NCI-H2227 treated with DMSO at 0.1 percent for 48 hours (cell line): ENCODE measurements around the gene SPATA6L.

Source experiments
- DNase-seq: peaks from one replicate; lab custom pipeline; 2025; lab: John Stamatoyannopoulos, UW

SPATA6L gene, protein sequence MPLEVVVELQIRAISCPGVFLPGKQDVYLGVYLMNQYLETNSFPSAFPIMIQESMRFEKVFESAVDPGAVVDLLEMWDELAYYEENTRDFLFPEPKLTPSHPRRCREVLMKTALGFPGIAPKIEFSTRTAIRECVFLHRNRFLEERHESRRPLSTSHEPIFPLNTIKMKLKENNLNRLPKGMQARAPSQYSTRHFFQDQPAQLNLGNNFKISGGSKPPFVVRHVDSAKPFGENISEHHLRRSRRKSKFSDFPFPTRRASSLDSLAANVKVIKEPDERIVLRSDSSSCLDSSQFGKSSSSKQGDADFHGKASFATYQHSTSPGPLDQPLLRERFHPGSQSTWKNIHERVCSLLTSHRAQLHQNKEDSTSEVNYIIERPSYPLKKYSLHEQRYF

DNA sequence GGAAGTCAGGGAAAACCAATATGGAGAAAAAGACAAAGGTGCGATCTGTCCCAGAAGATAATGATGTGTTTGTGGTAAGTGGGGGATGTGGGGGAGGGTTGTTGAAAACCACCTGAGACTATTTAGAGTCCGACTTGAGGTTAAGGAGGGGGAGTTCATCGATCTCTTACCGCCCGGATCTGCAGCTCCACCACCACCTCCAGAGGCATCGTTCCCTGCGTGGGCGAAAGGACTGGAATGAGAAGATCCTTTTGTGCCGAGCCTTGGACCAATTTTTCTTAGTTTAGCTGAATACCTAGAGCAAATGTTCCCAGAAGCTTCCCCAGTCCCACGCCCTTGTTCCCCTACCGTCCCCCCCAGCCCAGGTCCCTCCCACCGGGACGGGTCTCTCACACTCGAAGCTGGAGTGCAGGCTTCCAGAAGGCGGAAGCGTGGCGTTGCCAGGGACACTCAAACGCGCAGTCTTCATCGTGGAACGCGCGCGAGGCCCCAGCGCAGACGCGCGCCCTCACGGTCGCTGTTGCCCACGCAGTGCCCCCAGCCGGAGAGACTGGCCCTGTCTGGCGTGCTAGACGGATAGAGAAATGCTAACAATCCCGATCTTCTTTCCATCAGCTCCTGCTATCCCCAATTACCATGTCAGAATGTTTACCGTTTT, at the start of gene SPATA6L:
SPATA6L (minus strand) TSS at position 439 of the 658 bp plus-strand sequence; CDS start at position 209, 230 bp downstream.
- peak; percentile 53 for DNase-seq

DNA sequence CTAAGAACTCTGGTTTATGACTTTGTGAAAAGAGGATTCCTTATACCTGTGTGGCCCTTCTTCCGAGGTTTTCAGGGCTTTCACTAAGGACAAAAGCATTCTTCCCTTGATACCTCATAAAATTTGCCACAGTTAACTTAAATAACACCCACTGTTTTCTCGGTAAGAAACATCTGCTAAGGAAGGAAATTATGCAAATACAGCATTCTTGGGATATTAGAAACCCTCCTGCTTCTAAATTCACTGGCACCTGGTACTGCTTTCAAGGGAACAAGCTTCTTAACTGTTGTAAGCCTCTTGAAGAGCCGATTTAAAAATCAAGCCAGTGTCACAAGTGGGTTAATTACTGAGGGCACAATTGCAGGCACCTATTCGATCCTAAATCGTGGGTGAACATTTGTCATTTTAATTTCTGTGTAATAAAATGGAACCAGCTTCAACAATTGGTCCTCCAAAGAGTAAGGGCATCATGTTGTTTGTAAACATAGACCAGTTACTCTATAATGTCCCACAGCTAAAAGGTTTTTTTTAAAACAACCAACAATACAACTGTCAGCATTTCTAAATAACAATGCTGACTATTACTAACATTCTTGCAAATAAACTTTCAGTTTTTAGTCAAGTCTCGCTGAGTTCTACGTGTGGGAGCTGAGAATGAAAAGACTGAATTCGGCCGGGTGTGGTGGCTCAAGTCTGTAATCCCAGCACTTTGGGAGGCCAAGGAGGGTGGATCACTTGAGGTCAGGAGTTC, 48.2 kb upstream of the SPATA6L start:
- DNase-seq: no peak

GRCh38 chr9:4713849-4714248, 47.6 kb upstream of the SPATA6L start:
- no peak for DNase-seq

DNA sequence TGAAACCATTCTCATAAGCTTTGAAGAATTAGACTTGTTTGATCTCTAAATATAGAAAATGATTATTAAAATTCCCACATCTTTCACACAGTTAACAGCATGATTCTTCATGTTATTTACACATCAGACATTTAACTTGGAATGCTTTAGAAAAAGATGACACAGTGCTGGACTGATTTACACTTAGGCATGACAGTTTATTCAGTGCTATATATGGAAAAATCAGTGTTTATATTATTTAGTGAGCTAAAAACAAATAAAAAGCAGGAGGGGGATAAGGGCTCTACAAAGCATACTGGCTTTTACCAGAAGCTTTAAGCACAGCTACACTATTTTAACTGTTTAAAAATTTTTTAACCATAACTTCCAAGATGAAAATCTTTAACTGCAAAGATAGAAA, 43.1 kb upstream of the SPATA6L start:
- DNase-seq: no peak

DNA sequence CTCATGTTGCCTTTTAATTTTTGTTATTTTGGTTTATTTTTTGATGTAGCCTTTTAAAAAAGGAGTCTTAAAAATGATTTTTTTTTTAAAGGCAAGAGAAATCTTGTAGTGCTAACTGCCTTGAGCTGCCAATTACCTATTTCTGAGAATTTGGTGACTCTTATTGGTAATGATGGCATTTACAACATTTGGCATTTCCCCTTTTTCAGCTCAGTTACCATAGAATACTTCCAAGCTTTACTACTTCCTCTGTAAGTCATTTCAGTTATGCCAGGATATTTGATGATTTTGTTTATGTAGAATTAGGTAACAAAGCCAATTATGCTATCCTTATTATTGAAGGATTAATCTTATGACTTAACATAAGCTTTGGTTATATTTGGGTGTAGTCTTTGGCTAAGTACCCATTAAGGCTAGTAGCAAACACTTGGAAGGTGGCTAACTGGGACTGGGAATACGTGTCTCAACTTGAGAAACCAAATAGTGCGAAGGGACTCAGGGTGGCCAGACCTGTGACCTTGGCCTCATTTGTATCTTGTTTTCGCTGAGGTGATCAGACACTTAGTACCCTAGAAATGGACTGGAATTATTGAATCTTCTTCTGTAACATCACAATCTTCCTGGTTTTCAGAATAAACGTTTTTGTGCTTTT, 40.8 kb upstream of the SPATA6L start:
- no peak for DNase-seq

DNA sequence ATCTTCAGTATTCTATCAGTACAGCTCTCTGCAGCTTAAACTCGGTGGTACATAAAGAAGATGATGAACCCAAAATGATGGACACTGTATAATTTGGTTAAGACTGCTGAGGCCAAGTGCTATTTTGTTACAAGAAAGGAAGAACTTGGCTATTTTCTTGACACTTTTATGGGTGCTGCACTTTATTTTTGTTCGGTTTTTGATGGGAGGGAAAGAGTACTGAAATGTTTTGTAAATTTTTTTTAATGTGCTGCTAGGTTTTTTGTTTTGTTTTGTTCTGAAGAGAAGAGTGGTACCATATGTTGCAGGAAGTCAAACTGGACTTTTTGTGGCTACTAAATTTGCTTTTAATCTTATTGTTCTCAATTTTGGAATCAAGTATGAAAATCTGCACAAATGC, 39.7 kb upstream of the SPATA6L start:
- no peak for DNase-seq

DNA sequence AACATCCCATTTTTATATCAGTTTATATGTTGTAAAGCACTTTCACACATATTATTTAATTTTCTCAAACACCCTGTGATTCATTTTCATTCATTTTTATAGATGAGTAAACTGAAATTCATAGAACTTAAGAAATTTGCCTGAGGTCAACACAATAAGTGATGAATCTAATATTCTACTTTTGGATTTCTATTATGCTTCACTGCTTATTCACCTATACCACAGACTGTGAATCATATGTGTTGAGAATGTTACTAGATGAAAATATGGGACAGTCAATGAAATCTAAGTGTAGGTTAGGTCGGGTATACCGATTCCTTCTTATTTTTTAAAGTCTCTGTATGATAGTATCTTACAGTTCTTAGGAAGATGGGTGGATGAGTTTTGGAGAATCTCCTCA, 37.8 kb upstream of the SPATA6L start:
- no peak for DNase-seq

DNA sequence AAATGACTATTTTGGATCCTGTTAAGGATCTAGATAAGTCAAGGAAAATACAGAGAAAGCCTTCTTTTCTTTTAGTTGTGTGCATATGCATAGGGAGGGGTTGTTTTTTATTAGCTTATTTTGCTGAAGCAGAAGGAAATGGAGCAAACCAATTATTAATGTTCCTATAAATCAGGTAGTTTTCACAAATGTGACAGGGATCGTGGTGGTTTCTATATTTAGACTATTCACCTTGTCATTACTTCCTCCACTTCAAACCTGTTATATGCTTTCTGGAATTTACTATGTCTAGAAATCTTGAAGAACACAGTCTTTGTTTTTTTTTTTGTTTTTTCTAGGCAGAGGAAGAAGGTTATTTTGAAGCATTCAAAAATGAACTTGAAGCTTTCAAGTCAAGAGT, 35.2 kb upstream of the SPATA6L start:
- DNase-seq: no peak

GRCh38 chr9:4700932-4701331, 34.7 kb upstream of the SPATA6L start:
- DNase-seq: no peak

DNA sequence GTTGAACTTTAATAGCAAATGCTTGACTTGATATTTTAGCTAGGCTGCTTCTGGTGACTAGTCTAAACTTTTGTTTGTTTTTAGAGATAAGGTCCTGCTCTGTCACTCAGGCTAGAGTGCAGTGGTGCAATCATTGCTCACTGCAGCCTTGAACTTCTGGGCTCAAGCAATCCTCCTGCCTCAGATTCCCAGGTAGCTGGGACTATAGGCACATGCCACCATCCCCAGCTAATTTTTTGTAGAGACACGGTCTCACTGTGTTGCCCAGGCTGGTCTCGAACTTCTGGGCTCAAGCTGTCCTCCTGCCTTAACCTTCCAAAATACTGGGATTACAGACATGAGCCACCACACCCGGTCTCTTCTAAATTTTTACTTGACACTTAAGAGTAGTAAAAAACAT, 33.8 kb upstream of the SPATA6L start:
- no peak for DNase-seq

DNA sequence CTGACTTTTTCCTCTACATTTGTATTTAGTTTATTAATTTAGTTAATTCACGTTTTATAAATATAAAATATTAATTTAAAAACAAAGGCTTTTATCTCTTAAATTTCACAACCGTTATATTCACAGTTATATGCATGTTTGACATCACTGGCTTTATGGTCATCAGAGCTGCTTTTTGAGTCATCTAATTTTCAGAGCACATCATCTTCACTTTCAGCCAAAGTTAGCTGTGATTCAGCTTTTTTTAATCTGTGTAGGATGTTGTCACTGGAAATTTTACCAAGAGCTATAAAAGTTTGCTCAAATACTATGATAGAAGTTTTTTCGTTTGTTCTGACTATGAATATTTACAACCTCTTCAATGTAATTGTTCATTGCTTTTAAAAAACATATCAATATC, 25.5 kb upstream of the SPATA6L start:
- no peak for DNase-seq

DNA sequence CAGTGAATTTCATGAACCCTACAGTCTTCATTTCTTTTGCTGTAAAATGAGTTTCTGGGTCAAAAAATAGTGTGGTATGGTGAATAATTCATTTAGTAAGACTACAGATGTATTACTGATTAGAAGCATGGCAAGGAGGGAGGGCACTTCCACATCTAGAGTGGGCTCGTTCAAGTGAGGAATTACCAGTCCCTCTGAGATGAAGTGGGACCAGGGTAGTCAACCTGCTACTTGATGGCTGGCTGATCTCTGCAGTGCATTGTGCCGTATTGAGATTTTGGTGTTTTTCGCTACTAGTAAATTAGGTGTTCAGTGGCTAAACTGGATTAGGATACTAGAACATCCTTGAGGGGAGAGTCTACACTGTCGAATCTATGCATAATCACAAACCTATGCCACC, 23.9 kb upstream of the SPATA6L start:
- no peak for DNase-seq

- no peak for DNase-seq
Observed at GRCh38 chr9:4689687-4690104, 23.4 kb upstream of the SPATA6L start.

DNA sequence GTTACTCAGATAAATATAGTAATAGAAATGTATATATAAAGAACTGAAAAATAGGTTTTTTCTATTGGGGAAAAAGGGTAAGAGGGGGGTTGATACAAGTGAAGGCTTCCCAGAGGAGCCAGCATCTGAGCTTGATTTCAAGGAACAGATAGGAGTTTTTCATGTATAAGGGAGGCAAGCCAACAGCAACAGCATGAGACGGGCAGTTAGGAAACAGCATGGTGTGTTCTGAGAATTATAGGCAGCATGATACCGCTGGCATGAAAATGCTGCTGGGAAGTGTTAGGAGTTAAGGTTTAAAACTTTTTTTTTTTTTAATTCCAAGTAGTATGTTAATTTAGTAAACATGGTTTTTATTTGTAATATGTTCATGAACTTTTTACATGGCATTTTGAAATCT, 22.7 kb upstream of the SPATA6L start:
- no peak for DNase-seq

- DNase-seq: no peak
Observed at GRCh38 chr9:4686584-4686983, 20.3 kb upstream of the SPATA6L start.

- DNase-seq: no peak
Observed at GRCh38 chr9:4686112-4686511, 19.8 kb upstream of the SPATA6L start.

- no peak for DNase-seq
Observed at GRCh38 chr9:4684820-4685219, 18.5 kb upstream of the SPATA6L start.

- DNase-seq: no peak
Observed at GRCh38 chr9:4680750-4681149, 14.5 kb upstream of the SPATA6L start.

DNA sequence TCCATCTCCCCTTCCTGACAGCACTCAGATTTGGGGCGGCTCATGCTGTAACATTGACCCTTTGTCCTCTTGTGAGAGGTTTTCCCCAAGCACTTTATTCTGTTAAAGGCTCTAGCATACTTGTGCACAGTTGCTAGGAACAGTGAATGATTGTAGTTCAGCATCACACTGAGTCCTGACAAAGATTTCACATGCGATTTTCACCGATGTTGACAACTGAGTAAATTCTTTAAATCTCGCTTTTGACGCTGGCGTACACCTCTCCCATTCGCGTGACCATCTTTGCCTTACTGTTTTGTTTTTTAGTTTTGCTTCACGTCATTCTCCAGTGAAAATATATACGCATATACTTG, 13.9 kb upstream of the SPATA6L start:
- no peak for DNase-seq

DNA sequence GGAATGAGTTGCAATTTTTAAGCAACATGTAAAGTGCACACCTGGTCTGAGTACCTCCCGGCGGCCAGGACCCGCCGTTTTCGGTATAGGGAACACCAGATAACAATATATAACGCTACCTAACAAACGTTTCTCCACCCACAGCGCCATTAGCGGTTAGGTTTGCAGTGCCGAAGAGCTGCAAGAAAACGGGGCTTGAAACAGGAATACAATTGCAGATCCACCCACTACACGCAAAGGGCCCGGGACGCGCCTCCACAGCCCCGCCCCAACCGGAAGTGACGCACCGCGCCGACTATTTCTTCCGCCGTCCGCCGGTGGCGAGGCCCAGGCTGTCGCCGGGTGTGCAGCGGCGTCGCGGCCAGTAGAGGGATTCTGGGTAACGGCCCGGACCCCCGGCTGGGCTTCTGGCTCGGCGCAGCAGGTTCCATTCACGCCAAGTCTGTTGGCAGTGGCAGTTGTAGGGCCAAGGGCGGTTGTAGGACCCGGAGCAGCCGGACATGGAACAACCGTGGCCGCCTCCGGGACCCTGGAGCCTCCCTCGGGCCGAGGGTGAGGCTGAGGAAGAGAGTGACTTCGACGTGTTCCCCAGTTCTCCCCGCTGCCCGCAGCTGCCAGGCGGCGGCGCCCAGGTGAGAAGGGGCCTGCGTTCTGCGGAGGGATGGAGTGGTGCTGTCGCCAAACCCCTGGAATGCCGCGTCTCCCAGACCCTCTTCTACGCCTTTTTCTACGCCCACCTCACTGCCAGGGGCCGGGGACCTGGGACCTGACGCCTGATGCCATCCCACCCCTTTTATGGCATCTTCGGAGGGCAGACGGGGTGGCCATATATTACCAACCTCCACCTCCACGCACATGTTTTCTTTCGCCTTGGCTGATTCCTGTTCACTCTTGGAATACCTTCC, 13.2 kb upstream of the SPATA6L start, which contains the start of gene CDC37L1:
CDC37L1 (plus strand) TSS at position 302 of the 905 bp plus-strand sequence; CDS start at position 501, 199 bp downstream.
- DNase-seq: peak; percentile 97

DNA sequence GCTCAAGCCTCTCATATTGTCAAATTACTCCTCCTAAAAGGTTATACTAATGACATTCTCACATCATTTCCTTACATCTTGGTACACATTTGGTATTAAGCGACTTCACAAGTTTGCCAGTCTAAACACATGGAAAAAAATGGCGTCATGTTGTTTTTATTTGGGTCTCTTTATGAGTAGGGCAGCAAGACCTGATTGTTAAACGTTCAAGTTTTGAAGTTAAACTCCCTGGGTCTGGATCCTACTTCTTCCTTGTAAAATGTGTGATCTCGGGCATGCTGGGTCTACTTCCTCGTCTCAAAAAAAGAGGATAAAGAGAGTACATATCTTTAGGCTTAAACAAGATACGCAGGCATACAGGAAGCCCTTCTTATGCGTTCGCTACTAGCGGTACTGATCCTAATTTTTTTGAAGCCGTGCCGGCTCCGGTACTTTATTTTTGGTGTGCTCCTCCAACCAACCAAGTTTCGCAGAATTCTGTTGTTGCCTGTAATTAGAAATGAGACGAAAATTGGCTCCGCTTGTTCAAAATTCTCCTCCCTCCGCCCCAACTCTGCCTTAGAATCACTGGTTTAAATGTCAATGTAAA, 12.5 kb upstream of the SPATA6L start:
- DNase-seq: peak; percentile 71
